ENCODE measurements around the gene GRPEL2.

- TF ChIP-seq CTCF (IDR thresholded peaks at IDR 0.05; ENCODE audit: low read depth, low read length) (no peak), EZH2phosphoT487 (IDR thresholded peaks at IDR 0.05; ENCODE audit: low read depth) (no peak)
Observed at GRCh38 chr5:149391524-149391923, 46.2 kb downstream of the GRPEL2 start.

All from OCI-LY3 (cell line).